ENCODE data around the gene SEPTIN12. TPM values are rescaled to one million over a fixed set of nuclear protein-coding genes. Genes with fewer than 3 reads are reported as not detected.

The SEPTIN12 gene
- total RNA-seq, 1 donor from 2014 or later, result not detected

DNA sequence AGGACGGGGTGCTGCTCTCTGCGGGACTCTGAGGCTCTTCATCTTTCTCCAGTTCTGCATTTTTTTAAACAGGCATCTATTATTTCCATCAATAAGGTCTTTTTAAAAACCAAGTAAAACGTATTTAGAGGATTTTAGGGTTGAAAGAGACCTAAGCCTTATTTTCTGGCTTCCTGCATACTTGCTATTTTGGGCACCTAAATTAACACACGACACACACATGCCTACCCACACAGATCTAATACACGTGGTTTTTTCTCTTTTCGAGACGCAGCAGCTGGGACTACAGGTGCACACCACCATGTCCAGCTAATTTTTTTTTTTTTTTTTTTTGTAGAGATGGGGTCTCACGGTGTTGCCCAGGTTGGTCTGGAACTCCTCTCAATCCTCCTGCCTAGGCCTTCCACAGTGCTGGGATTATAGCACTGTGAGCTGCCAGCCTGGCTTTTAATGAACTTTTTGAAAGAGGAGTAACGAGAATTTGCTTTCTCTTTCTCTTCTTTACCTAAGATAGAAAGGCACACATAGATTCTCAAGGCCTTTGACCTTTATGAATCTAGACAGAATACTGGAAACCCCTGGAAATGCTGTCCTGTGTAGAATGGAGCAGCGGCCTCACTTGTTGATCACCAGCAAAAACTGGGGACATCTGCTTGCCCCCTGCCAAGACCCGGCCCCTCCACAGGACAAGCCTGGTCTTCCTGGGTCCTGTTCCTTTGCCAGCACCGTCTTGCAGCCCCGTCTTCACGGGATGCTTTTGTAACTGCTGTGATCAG is 40.1 kb downstream of the SEPTIN12 start:
- Histone ChIP-seq H3K27me3 (no peaks in the 10 kb centered on the region), H3K9me3 (no peaks in the 10 kb centered on the region), H3K27ac (no peak overlapping the region), H3K4me1 (peaks cover 18% of the 10 kb centered on the region), H3K4me3 (no peak overlapping the region), H3K36me3 (peaks cover 0 to 35% of the 10 kb centered on the region in 2 donors)
- TF ChIP-seq POLR2AphosphoS5 (IDR thresholded peaks at IDR 0.05; ENCODE audit: insufficient read depth in 1 of 2, low read depth in 1 of 2) (no peak), POLR2A (IDR thresholded peaks at IDR 0.05) (no peak)
- TF ChIP-seq, protein P1, sequence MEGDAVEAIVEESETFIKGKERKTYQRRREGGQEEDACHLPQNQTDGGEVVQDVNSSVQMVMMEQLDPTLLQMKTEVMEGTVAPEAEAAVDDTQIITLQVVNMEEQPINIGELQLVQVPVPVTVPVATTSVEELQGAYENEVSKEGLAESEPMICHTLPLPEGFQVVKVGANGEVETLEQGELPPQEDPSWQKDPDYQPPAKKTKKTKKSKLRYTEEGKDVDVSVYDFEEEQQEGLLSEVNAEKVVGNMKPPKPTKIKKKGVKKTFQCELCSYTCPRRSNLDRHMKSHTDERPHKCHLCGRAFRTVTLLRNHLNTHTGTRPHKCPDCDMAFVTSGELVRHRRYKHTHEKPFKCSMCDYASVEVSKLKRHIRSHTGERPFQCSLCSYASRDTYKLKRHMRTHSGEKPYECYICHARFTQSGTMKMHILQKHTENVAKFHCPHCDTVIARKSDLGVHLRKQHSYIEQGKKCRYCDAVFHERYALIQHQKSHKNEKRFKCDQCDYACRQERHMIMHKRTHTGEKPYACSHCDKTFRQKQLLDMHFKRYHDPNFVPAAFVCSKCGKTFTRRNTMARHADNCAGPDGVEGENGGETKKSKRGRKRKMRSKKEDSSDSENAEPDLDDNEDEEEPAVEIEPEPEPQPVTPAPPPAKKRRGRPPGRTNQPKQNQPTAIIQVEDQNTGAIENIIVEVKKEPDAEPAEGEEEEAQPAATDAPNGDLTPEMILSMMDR (IDR thresholded peaks at IDR 0.05), result no peak
- no peak for DNase-seq (ENCODE audit: extremely low spot score in 2 of 2)
- intact Hi-C loops (cut with DNase I), result no loop called here

DNA sequence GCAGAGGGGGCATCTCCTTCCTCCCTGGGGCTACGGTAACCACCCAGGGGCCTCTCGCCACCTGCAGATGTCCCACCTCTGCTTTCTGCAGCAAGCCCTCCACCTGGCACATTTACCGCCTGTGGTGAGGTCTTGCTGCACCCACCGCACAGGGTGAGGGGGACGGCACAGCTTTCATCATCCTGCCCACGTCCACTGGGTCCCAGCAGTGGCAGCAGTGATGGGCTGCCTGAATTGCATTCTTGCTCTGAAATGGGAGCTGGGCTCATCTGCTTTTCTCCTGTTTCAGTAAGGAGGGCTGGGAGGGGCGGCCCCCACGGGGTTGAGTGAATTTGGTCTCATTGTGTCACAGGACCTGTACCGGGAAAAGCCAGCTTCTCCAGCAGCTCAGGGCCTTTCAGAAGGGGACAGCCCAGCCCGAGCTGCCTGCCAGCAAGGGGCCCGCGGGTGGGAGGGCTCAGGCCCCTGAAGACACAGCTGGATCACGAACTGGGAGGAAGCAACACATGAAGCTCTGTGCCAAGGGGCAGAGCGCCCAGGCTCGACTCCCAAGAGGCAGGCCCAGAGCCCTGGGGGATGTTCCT is 41.1 kb downstream of the SEPTIN12 start:
- H3K36me3 ChIP-seq, result peaks cover 0 to 25% of the 10 kb centered on the region in 2 donors
- DNase-seq (ENCODE audit: extremely low spot score in 2 of 2), result no peak

DNA sequence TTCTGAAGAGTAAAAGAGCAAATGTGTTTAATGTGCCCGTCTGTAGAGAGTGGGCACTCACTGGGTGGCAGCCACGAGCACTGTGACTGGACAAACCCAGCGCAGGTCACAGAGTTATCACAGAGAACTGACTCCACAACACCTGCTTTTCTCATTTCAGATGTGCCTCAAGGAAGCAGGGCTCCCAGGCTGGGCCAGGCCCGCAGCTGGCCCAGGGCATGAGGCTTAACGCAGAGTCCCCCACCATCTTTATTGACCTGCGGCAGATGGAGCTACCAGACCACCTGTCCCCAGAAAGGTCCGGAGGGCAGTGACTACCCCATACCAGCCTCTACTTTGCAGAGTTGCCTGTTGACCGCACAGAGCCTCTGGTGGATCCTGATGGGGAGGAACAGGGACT is 41.9 kb downstream of the SEPTIN12 start:
- Histone ChIP-seq H3K4me1 (peaks cover 23% of the 10 kb centered on the region), H3K36me3 (peaks cover 0 to 16% of the 10 kb centered on the region in 2 donors), H3K9me3 (no peaks in the 10 kb centered on the region), H3K27ac (no peak overlapping the region), H3K4me3 (no peak overlapping the region), H3K27me3 (no peaks in the 10 kb centered on the region)
- intact Hi-C loops (cut with DNase I), result no loop called here
- TF ChIP-seq, protein P1 (IDR thresholded peaks at IDR 0.05), result no peak
- no peak for TF ChIP-seq POLR2AphosphoS5 (IDR thresholded peaks at IDR 0.05; ENCODE audit: insufficient read depth in 1 of 2, low read depth in 1 of 2)
- no peak for DNase-seq (ENCODE audit: extremely low spot score in 2 of 2)

More for the DNA sequence above, 41.1 kb downstream of the SEPTIN12 start:
- Histone ChIP-seq H3K4me1 (peaks cover 23% of the 10 kb centered on the region), H3K27ac (no peak overlapping the region), H3K9me3 (no peaks in the 10 kb centered on the region), H3K27me3 (no peaks in the 10 kb centered on the region), H3K4me3 (no peak overlapping the region)
- no peak for TF ChIP-seq POLR2A (IDR thresholded peaks at IDR 0.05)
- TF ChIP-seq, protein P1 (IDR thresholded peaks at IDR 0.05), result no peak
- no peak for TF ChIP-seq POLR2AphosphoS5 (IDR thresholded peaks at IDR 0.05; ENCODE audit: insufficient read depth in 1 of 2, low read depth in 1 of 2)
- intact Hi-C loops (cut with DNase I), result no loop called here

DNA sequence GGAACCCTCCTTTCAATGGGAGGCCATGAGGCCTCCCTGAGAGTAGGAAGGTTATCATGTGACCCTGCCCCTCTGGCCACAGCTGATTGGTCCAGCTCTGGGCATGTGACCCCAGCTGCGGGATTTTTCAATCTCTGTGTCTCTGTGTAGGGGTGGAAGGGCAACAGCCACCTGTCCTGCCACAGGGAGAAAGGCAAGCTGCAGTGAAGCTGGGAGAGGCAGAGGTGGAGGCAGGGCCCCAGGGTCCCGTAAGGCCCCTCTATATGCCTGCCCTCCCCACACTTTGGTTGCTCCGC is 42.9 kb downstream of the SEPTIN12 start:
- peaks cover 23% of the 10 kb centered on the region for H3K4me1 ChIP-seq

More for the DNA sequence above, 42.9 kb downstream of the SEPTIN12 start:
- Histone ChIP-seq H3K27me3 (no peaks in the 10 kb centered on the region), H3K36me3 (peaks cover 0 to 7% of the 10 kb centered on the region in 2 donors), H3K9me3 (no peaks in the 10 kb centered on the region), H3K27ac (no peak overlapping the region), H3K4me3 (no peak overlapping the region)
- TF ChIP-seq, protein P1 (IDR thresholded peaks at IDR 0.05), result no peak
- no peak for TF ChIP-seq POLR2AphosphoS5 (IDR thresholded peaks at IDR 0.05; ENCODE audit: insufficient read depth in 1 of 2, low read depth in 1 of 2)
- no peak for TF ChIP-seq POLR2A (IDR thresholded peaks at IDR 0.05)
- intact Hi-C loops (cut with DNase I), result no loop called here
- DNase-seq (ENCODE audit: extremely low spot score in 2 of 2), result no peak

All from vagina (tissue), 2 donors.